ENCODE data around the gene ARVCF.

The ARVCF gene

DNA sequence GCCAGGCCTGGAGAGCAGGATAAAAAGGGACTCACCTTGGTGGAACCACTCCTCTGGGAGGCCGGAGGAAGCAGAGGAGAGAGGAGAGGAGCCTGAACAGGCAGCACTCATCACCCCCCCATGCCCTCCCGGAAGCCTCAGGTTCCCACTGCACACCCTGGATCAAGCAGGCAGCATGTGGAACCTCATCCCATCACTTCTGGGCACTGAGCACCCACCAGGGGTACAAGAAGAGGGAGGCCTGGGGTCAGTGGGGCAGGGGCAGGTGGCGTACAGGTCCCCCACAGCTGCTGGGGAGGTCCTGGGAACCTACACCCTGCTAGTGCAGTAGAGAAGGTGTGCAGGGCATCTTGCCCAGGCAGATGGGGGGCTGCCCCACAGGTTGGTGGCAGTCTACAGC is 40.0 kb downstream of the ARVCF start:
- Histone ChIP-seq H3K4me1 (ENCODE audit: control insufficient read depth, insufficient read depth, low read length) (no peaks in the 10 kb centered on the region), H3K27ac (ENCODE audit: extremely low read depth, low read depth, low read length) (no peak overlapping the region), H3K4me3 (ENCODE audit: low read depth, low read length) (no peak overlapping the region), H3K36me3 (ENCODE audit: control insufficient read depth in 2 of 2, insufficient read depth in 1 of 2, low read length in 2 of 2) (peaks cover 0 to 75% of the 10 kb centered on the region in 2 experiments; a peak in 1 of 3 replicates), H3K9me3 (ENCODE audit: control insufficient read depth, insufficient read depth, low read depth, low read length) (no peaks in the 10 kb centered on the region)
- CTCF ChIA-PET: no interaction called here
- TF ChIP-seq GLIS2 (tag by site-specific recombination; IDR thresholded peaks at IDR 0.05): 0 out of 2 replicates have a peak, but pooled peaks have one; percentile 49
- TF ChIP-seq SCRT2 (tag by site-specific recombination; IDR thresholded peaks at IDR 0.05): no peak
- TF ChIP-seq GLIS1 (tag by site-specific recombination; IDR thresholded peaks at IDR 0.05): peak; percentile 37; the same call in 1 of the 2 replicates
- POLR2A ChIA-PET: interaction anchor here (1.3 kb wide), 1 partner anchor 9 kb away, joined by 5 read pairs; no protein-coding TSS in a partner anchor

DNA sequence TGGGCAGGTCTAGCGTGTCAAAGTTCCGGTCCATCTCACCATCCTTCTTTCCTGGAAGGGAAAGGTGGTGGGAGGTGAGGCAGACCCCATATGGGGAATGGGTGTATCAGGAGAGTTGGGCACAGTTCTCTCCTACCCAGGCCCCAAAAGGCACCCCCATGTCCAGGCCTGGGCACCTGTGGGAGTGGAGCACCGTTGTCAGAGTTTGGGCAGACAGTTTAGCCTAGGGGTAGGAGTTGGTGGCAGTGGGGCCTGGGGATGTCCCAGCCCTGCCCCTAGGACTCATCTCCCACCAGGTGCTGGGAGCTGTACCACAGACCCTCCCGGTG is 41.0 kb downstream of the ARVCF start:
- H3K4me1 ChIP-seq (ENCODE audit: control insufficient read depth, insufficient read depth, low read length): no peaks in the 10 kb centered on the region
- POLR2A ChIA-PET: interaction anchor here (1.2 kb wide), 3 partner anchors 10 to 38 kb away, joined by 3 to 4 read pairs (median 3); no protein-coding TSS in a partner anchor
- CTCF ChIA-PET: interaction anchor here (1.1 to 2.6 kb wide), 4 partner anchors 8 to 52 kb away, joined by 3 to 10 read pairs (median 6); no protein-coding TSS in a partner anchor
- H3K9me3 ChIP-seq (ENCODE audit: control insufficient read depth, insufficient read depth, low read depth, low read length): no peaks in the 10 kb centered on the region
- peaks cover 0 to 75% of the 10 kb centered on the region in 2 experiments; a peak in 1 of 3 replicates for H3K36me3 ChIP-seq (ENCODE audit: control insufficient read depth in 2 of 2, insufficient read depth in 1 of 2, low read length in 2 of 2)
- TF ChIP-seq SCRT2 (tag by site-specific recombination; IDR thresholded peaks at IDR 0.05): 0 out of 2 replicates have a peak, but pooled peaks have one; percentile 11
- TF ChIP-seq ZNF48 (tag by site-specific recombination; IDR thresholded peaks at IDR 0.05): no peak
- no peak overlapping the region for H3K27ac ChIP-seq (ENCODE audit: extremely low read depth, low read depth, low read length)
- no peak overlapping the region for H3K4me3 ChIP-seq (ENCODE audit: low read depth, low read length)

DNA sequence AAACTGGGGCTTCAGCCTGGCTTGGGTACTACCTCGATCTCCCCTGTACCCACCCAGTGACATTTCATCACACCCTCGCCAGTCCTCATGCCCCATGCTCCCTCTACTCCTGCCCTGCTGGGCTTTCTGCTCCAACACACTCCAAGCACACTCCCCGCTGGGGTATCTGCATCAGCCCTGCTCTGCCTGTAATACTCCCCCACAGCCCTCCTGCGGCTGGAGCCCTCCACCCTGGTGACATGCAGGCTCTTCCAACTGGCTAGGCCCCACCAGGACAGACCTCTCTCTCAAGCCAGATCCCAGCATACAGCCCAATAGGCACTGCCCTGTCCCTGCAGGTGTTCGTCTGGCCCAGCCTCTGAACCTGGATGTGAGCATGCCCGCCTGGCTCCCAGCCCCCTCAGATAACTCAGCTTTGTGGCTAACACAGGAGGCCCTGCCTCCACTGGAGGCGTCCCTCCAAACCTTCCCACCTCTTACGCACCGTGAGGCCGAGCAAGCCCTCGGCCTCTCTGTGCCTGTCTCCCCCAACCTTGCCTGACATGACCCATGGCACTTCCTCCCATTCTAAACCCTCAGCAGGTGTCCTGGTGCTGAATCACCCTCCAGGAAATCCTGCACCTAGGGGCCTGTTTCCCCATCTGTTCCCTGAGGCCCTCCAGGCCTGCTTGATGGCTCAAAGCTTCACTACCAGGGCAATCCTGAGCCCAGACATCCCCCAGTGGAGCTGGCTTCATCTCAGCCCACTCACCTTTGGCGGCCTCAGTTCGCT is 41.5 kb downstream of the ARVCF start:
- Histone ChIP-seq H3K9me3 (ENCODE audit: control insufficient read depth, insufficient read depth, low read depth, low read length) (no peaks in the 10 kb centered on the region), H3K4me1 (ENCODE audit: control insufficient read depth, insufficient read depth, low read length) (no peaks in the 10 kb centered on the region), H3K36me3 (ENCODE audit: control insufficient read depth in 2 of 2, insufficient read depth in 1 of 2, low read length in 2 of 2) (peaks cover 0 to 73% of the 10 kb centered on the region in 2 experiments; a peak in 1 of 3 replicates), H3K4me3 (ENCODE audit: low read depth, low read length) (no peak overlapping the region), H3K27ac (ENCODE audit: extremely low read depth, low read depth, low read length) (no peak overlapping the region)
- CTCF ChIA-PET: interaction anchor here (0.6 to 2.6 kb wide), 7 partner anchors 9 to 53 kb away, joined by 3 to 10 read pairs (median 3); no protein-coding TSS in a partner anchor
- POLR2A ChIA-PET: interaction anchor here (0.8 to 1.5 kb wide), 6 partner anchors 9 to 48 kb away, joined by 3 to 18 read pairs (median 3); no protein-coding TSS in a partner anchor
- TF ChIP-seq WT1 (tag by site-specific recombination; IDR thresholded peaks at IDR 0.05) (0 out of 2 replicates have a peak, but pooled peaks have one; percentile 44), ZNF600 (tag by site-specific recombination; IDR thresholded peaks at IDR 0.05) (peak; percentile 89), ZBTB17 (tag by site-specific recombination; IDR thresholded peaks at IDR 0.05) (peak; percentile 44; the same call in 1 of the 2 replicates), BCL11B (tag by site-specific recombination; IDR thresholded peaks at IDR 0.05; ENCODE audit: low read depth) (no peak), RBAK (tag by site-specific recombination; IDR thresholded peaks at IDR 0.05) (no peak), SP2 (tag by site-specific recombination; IDR thresholded peaks at IDR 0.05) (peak; percentile 53), ZNF341 (tag by site-specific recombination; IDR thresholded peaks at IDR 0.05; ENCODE audit: low read depth) (peak; percentile 88), ZNF664 (tag by site-specific recombination; IDR thresholded peaks at IDR 0.05) (no peak), ZBTB8A (tag by site-specific recombination; IDR thresholded peaks at IDR 0.05) (peak; percentile 51), ZBTB20 (tag by site-specific recombination; IDR thresholded peaks at IDR 0.05) (no peak), ZFHX2 (tag by site-specific recombination; conservative IDR thresholded peaks at IDR 0.05) (peak; percentile 53), SP7 (tag by site-specific recombination; IDR thresholded peaks at IDR 0.05) (0 out of 2 replicates have a peak, but pooled peaks have one; percentile 58), GLIS1 (tag by site-specific recombination; IDR thresholded peaks at IDR 0.05) (peak; percentile 78), ZBTB48 (tag by site-specific recombination; IDR thresholded peaks at IDR 0.05) (peak; percentile 59), GLIS2 (tag by site-specific recombination; IDR thresholded peaks at IDR 0.05) (peak; percentile 44), ZIC2 (tag by site-specific recombination; IDR thresholded peaks at IDR 0.05) (peak; percentile 100), KLF17 (tag by site-specific recombination; IDR thresholded peaks at IDR 0.05) (0 out of 2 replicates have a peak, but pooled peaks have one; percentile 19), HIC1 (tag by site-specific recombination; IDR thresholded peaks at IDR 0.05) (peak; percentile 29; the same call in 1 of the 2 replicates), EGR2 (tag by site-specific recombination; IDR thresholded peaks at IDR 0.05; ENCODE audit: low read depth) (peak; percentile 37; the same call in 1 of the 2 replicates)
- TF ChIP-seq, protein P1, sequence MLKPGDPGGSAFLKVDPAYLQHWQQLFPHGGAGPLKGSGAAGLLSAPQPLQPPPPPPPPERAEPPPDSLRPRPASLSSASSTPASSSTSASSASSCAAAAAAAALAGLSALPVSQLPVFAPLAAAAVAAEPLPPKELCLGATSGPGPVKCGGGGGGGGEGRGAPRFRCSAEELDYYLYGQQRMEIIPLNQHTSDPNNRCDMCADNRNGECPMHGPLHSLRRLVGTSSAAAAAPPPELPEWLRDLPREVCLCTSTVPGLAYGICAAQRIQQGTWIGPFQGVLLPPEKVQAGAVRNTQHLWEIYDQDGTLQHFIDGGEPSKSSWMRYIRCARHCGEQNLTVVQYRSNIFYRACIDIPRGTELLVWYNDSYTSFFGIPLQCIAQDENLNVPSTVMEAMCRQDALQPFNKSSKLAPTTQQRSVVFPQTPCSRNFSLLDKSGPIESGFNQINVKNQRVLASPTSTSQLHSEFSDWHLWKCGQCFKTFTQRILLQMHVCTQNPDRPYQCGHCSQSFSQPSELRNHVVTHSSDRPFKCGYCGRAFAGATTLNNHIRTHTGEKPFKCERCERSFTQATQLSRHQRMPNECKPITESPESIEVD (tag by site-specific recombination; IDR thresholded peaks at IDR 0.05): no peak
- TF ChIP-seq, protein P2, sequence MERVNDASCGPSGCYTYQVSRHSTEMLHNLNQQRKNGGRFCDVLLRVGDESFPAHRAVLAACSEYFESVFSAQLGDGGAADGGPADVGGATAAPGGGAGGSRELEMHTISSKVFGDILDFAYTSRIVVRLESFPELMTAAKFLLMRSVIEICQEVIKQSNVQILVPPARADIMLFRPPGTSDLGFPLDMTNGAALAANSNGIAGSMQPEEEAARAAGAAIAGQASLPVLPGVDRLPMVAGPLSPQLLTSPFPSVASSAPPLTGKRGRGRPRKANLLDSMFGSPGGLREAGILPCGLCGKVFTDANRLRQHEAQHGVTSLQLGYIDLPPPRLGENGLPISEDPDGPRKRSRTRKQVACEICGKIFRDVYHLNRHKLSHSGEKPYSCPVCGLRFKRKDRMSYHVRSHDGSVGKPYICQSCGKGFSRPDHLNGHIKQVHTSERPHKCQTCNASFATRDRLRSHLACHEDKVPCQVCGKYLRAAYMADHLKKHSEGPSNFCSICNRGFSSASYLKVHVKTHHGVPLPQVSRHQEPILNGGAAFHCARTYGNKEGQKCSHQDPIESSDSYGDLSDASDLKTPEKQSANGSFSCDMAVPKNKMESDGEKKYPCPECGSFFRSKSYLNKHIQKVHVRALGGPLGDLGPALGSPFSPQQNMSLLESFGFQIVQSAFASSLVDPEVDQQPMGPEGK (tag by site-specific recombination; IDR thresholded peaks at IDR 0.05): peak; percentile 51; the same call in 1 of the 2 replicates
